Measurements from ENCODE around the gene STARD3NL. TPM values are rescaled to one million over a fixed set of nuclear protein-coding genes. Genes with fewer than 3 reads are reported as not detected.
"Not testable (repeated sequence)": the region's sequence is repeated elsewhere in the genome, so short reads cannot be mapped to it uniquely, and the experiment has no call there.

The STARD3NL gene
- total and polyA plus RNA-seq, 2 of the 4 experiments (the other 2 are of a cell fraction): 51.6 to 69.7 TPM

- WGBS, 2 experiments (ENCODE audit: extremely low coverage in 2 of 2, insufficient read length in 1 of 2): 92% methylated on average over 2 of the region's 11 CpGs; no CpG with 5 or more reads in 1 of the 2 experiments
Observed at GRCh38 chr7:38234759-38235158, 56.7 kb downstream of the STARD3NL start.

More at GRCh38 chr7:38234759-38235158, 56.7 kb downstream of the STARD3NL start:
- ATAC-seq (ENCODE audit: low read depth); in situ Hi-C loops (cut with MboI; ENCODE audit: low sequenced_read_pairs); H4K8ac ChIP-seq (ENCODE audit: low read depth in 2 of 2, low read length in 2 of 2); H4K5ac ChIP-seq (ENCODE audit: low read depth, low read length); H3K4me2 ChIP-seq (ENCODE audit: low read depth, low read length); H4K91ac ChIP-seq (ENCODE audit: insufficient read depth, low read depth, low read length); H3K79me1 ChIP-seq (ENCODE audit: low read depth in 1 of 2, low read length in 2 of 2); H2AK9ac ChIP-seq (replicated peaks; ENCODE audit: low read depth, low read length, poor library complexity); H2BK120ac ChIP-seq (ENCODE audit: low read depth, low read length); H3K9ac ChIP-seq (ENCODE audit: low read depth, low read length); H3K4ac ChIP-seq (ENCODE audit: low read depth, low read length); H2AK5ac ChIP-seq (ENCODE audit: low read depth, low read length); H2AFZ ChIP-seq (replicated peaks; ENCODE audit: low read length, poor library complexity); H3K9me1 ChIP-seq (ENCODE audit: insufficient read depth, low read length); DNase-seq; H3K9me3 ChIP-seq (ENCODE audit: control insufficient read depth, insufficient read depth, low read length); H4K20me1 ChIP-seq (ENCODE audit: insufficient read depth, low read length); H3K27ac ChIP-seq (ENCODE audit: insufficient read depth, low read length); H3K18ac ChIP-seq (ENCODE audit: low read depth, low read length); POLR2A ChIA-PET (ENCODE audit: unreplicated experiment); H2BK5ac ChIP-seq (ENCODE audit: low read depth, low read length, poor library complexity, severe bottlenecking); H3K36me3 ChIP-seq (ENCODE audit: control insufficient read depth, insufficient read depth, low read length); intact Hi-C loops (cut with micrococcal nuclease); H2BK20ac ChIP-seq (ENCODE audit: low read depth, low read length); H3K4me1 ChIP-seq (ENCODE audit: control insufficient read depth, insufficient read depth, low read length); H3K14ac ChIP-seq (replicated peaks; ENCODE audit: low read depth, low read length); dilution Hi-C loops (cut with HindIII; ENCODE audit: low sequenced_read_pairs, unreplicated experiment); H2BK15ac ChIP-seq (ENCODE audit: low read depth, low read length); H3K56ac ChIP-seq (ENCODE audit: extremely low read depth, insufficient read depth, low read length); H3K27me3 ChIP-seq (ENCODE audit: control insufficient read depth, insufficient read depth, low read length); BruUV-seq (replicated peaks); H3K23ac ChIP-seq (ENCODE audit: low read depth, low read length); H3K4me3 ChIP-seq (ENCODE audit: insufficient read depth, low read depth, low read length): not testable (repeated sequence)
- CTCF ChIA-PET: interaction anchor here (0.6 to 1.5 kb wide), 3 partner anchors 12 to 638 kb away, joined by 3 to 6 read pairs (median 3); no protein-coding TSS in a partner anchor

Data from IMR-90 (cell line).